Lower lobe of right lung (tissue), 2 donors: ENCODE results near the gene ANKRD28. TPM values are rescaled to one million over a fixed set of nuclear protein-coding genes. Genes with fewer than 3 reads are reported as not detected.
A peak's percentile ranks its signal among the peaks of the same experiment; 100 is the strongest.

Experiments used
- ATAC-seq, 2 donors: fragments of 200-7000 bp; cut with Tn5 transposase; one replicate each; pipeline ENCODE4 v1.9.1; 2020 to 2022; ENCODE audit warnings: mild to moderate bottlenecking in 2 of 2, moderate library complexity in 2 of 2
- DNase-seq: peaks from one replicate; pipeline ENCODE4 v3.0.0-alpha.2; 2020
- H3K27ac ChIP-seq: fragments of 200-600 bp; one replicate; pipeline ENCODE4 v1.8.0; 2022
- H3K27me3 ChIP-seq: fragments of 200-600 bp; one replicate; pipeline ENCODE4 v1.8.0; 2022; ENCODE audit warnings: low read depth
- H3K36me3 ChIP-seq: fragments of 200-600 bp; one replicate; pipeline ENCODE4 v1.8.0; 2022; ENCODE audit warnings: mild to moderate bottlenecking
- H3K4me1 ChIP-seq: fragments of 200-600 bp; one replicate; pipeline ENCODE4 v1.8.0; 2022
- H3K4me3 ChIP-seq: fragments of 200-600 bp; one replicate; pipeline ENCODE4 v1.8.0; 2022; ENCODE audit warnings: mild to moderate bottlenecking
- H3K9me3 ChIP-seq: fragments of 200-600 bp; one replicate; pipeline ENCODE4 v1.8.0; 2022
- CTCF ChIP-seq: fragments of 200-600 bp; IDR thresholded peaks from one replicate; pipeline ENCODE4 v1.8.0; 2022; ENCODE audit warnings: antibody characterized with exemption, mild to moderate bottlenecking
- intact Hi-C: fragments of 100-400 bp; cut with DNase I; formaldehyde crosslinking; loops from one replicate; pipeline ENCODE4 v1.11.0; 2022
- total RNA-seq: library from RNA; stranded (reverse); fragmentation: NEBNext Ultra II Directional; extraction: Animal tissue kit (Norgen Biotek cat#: 25700); gene quantifications from one replicate; pipeline ENCODE4 v1.2.1, GENCODE V29; 2021
- donor health status: DM: no; HTN: yes; CAD: no; lungs with severe emphysema.

ANKRD28 gene
- total RNA-seq, 1 donor from 2014 or later: 57.2 TPM

- no peak for TF ChIP-seq CTCF
- Histone ChIP-seq H3K4me1 (peaks cover 51% of the 10 kb centered on the region), H3K36me3 (no peaks in the 10 kb centered on the region), H3K4me3 (peak overlapping the region; percentile 48), H3K9me3 (no peaks in the 10 kb centered on the region), H3K27me3 (no peaks in the 10 kb centered on the region), H3K27ac (peak overlapping the region; percentile 83)
- no peak for ATAC-seq
- no peak for DNase-seq
- intact Hi-C loops: no loop called here
These were observed 1.4 kb downstream of the ANKRD28 start for GRCh38 chr3:15796331-15796730.

GRCh38 chr3:15795651-15796308 lies 2.0 kb downstream of the ANKRD28 start:
- Histone ChIP-seq H3K4me3 (peak overlapping the region; percentile 48), H3K4me1 (peaks cover 46% of the 10 kb centered on the region), H3K27ac (peak overlapping the region; percentile 83), H3K27me3 (no peaks in the 10 kb centered on the region), H3K36me3 (no peaks in the 10 kb centered on the region), H3K9me3 (no peaks in the 10 kb centered on the region)
- DNase-seq (no peak), ATAC-seq (peak; percentile 48 to 59)
- intact Hi-C loops: no loop called here
- no peak for TF ChIP-seq CTCF

GRCh38 chr3:15794842-15795650 lies 2.7 kb downstream of the ANKRD28 start:
- Histone ChIP-seq H3K4me3 (peak overlapping the region; percentile 48), H3K27me3 (no peaks in the 10 kb centered on the region), H3K27ac (peak overlapping the region; percentile 83), H3K36me3 (no peaks in the 10 kb centered on the region), H3K4me1 (peaks cover 41% of the 10 kb centered on the region), H3K9me3 (no peaks in the 10 kb centered on the region)
- ATAC-seq: peak in 1 of 2 donors; percentile 6
- TF ChIP-seq CTCF: no peak
- intact Hi-C loops: no loop called here
- no peak for DNase-seq

GRCh38 chr3:15794303-15794771 lies 3.4 kb downstream of the ANKRD28 start:
- TF ChIP-seq CTCF: no peak
- intact Hi-C loops: no loop called here
- H3K9me3 ChIP-seq: no peaks in the 10 kb centered on the region
- ATAC-seq (peak; percentile 24 to 39), DNase-seq (no peak)
- no peaks in the 10 kb centered on the region for H3K36me3 ChIP-seq
- H3K4me3 ChIP-seq: peak overlapping the region; percentile 48
- H3K27me3 ChIP-seq: no peaks in the 10 kb centered on the region
- H3K27ac ChIP-seq: peak overlapping the region; percentile 83
- peaks cover 38% of the 10 kb centered on the region for H3K4me1 ChIP-seq

- Histone ChIP-seq H3K4me3 (no peak overlapping the region), H3K27me3 (no peaks in the 10 kb centered on the region), H3K36me3 (no peaks in the 10 kb centered on the region), H3K4me1 (peaks cover 21% of the 10 kb centered on the region), H3K27ac (no peak overlapping the region), H3K9me3 (no peaks in the 10 kb centered on the region)
- no peak for TF ChIP-seq CTCF
- ATAC-seq (no peak), DNase-seq (no peak)
- intact Hi-C loops: no loop called here
These were observed 6.3 kb downstream of the ANKRD28 start for GRCh38 chr3:15791525-15791924.
